Smooth muscle cell (in vitro differentiated cells): ENCODE data around the gene CATSPERB. TPM values are rescaled to one million over a fixed set of nuclear protein-coding genes. Genes with fewer than 3 reads are reported as not detected.

Experiments used
- DNase-seq: peaks from one replicate; lab custom pipeline; 2025; ENCODE audit not compliant: unreplicated experiment; lab: John Stamatoyannopoulos, UW
- H2AFZ ChIP-seq: fragments of 200-600 bp; sonication (generic); 2 replicates; pipeline ENCODE4 v1.6.0; 2016; ENCODE audit warnings: antibody characterized with exemption, low read depth, mild to moderate bottlenecking
- H3F3A ChIP-seq: fragments of 200-600 bp; sonication (generic); 2 replicates; pipeline ENCODE4 v1.6.0; 2017; ENCODE audit warnings: antibody characterized with exemption, low read depth
- H3K27ac ChIP-seq: fragments of 200-600 bp; sonication (generic); 2 replicates; pipeline ENCODE4 v1.5.1; 2016; ENCODE audit warnings: low read depth, mild to moderate bottlenecking
- H3K27me3 ChIP-seq: fragments of 200-600 bp; sonication (generic); 2 replicates; pipeline ENCODE4 v1.6.1; 2016; ENCODE audit warnings: low read depth, mild to moderate bottlenecking
- H3K36me3 ChIP-seq: fragments of 200-600 bp; sonication (generic); 2 replicates; pipeline ENCODE4 v1.5.1; 2016; ENCODE audit warnings: low read depth
- H3K4me1 ChIP-seq: fragments of 200-600 bp; sonication (generic); 2 replicates; pipeline ENCODE4 v1.5.1; 2016; ENCODE audit warnings: low read depth
- H3K4me2 ChIP-seq: fragments of 200-600 bp; sonication (generic); 2 replicates; pipeline ENCODE4 v1.6.0; 2016; ENCODE audit warnings: mild to moderate bottlenecking
- H3K4me3 ChIP-seq: fragments of 200-600 bp; sonication (generic); 2 replicates; pipeline ENCODE4 v1.5.1; 2016; ENCODE audit warnings: mild to moderate bottlenecking
- H3K79me2 ChIP-seq: fragments of 200-600 bp; sonication (generic); 2 replicates; pipeline ENCODE4 v1.6.0; 2016; ENCODE audit warnings: low read depth, mild to moderate bottlenecking
- H3K9ac ChIP-seq: fragments of 200-600 bp; sonication (generic); 2 replicates; pipeline ENCODE4 v1.6.0; 2016; ENCODE audit warnings: low read depth
- H3K9me3 ChIP-seq: fragments of 200-600 bp; sonication (generic); replicated peaks from 2 replicates; pipeline ENCODE4 v1.5.1; 2016; ENCODE audit warnings: low read depth
- H4K20me1 ChIP-seq: fragments of 200-600 bp; sonication (generic); 2 replicates; pipeline ENCODE4 v1.6.0; 2016; ENCODE audit warnings: low read depth
- CTCF ChIP-seq: fragments of 200-600 bp; sonication (generic); IDR thresholded peaks from 2 replicates; pipeline ENCODE4 v1.5.1; 2017; ENCODE audit warnings: borderline replicate concordance, mild to moderate bottlenecking, antibody characterized with exemption; ENCODE audit not compliant: insufficient read depth, poor library complexity, severe bottlenecking
- WGBS: methylation state at CpG from one replicate; pipeline ENCODE4 v1.1.7; 2016; ENCODE audit warnings: low lambda C conversion rate; 5-methylcytosine and 5-hydroxymethylcytosine counted together
- polyA plus RNA-seq: library from polyadenylated mRNA; unstranded; fragments of >200 nt; fragmentation: Nextera tagmentation; extraction: Ambion mirVana; gene quantifications from 2 replicates; pipeline ENCODE4 v1.2.1, GENCODE V29; 2016
- total RNA-seq: library from RNA; depleted of rRNA; stranded (reverse); fragments of >200 nt; gene quantifications from 2 replicates; pipeline ENCODE4 v1.2.3, GENCODE V29; 2014

CATSPERB gene
- total and polyA plus RNA-seq, 2 experiments from 2014 or later: 0.18 TPM; not detected in 1

- DNase-seq: no peak
- Histone ChIP-seq H3K4me1 (no peaks in the 10 kb centered on the region), H2AFZ (no peak overlapping the region), H3K9me3 (no peaks in the 10 kb centered on the region), H3K27me3 (peaks cover 3% of the 10 kb centered on the region), H3K79me2 (no peaks in the 10 kb centered on the region), H3K4me2 (no peak overlapping the region), H3K9ac (no peak overlapping the region), H4K20me1 (no peaks in the 10 kb centered on the region), H3F3A (no peaks in the 10 kb centered on the region), H3K36me3 (no peaks in the 10 kb centered on the region), H3K27ac (no peak overlapping the region), H3K4me3 (no peak overlapping the region)
- TF ChIP-seq CTCF: no peak
- 90% methylated on average over 2 of the region's 2 CpGs for WGBS
These were observed 19.8 kb upstream of the CATSPERB start for GRCh38 chr14:91751719-91752118.

GRCh38 chr14:91750634-91751198, 18.8 kb upstream of the CATSPERB start:
- 96% methylated on average over 3 of the region's 3 CpGs for WGBS
- no peak for DNase-seq
- Histone ChIP-seq H4K20me1 (no peaks in the 10 kb centered on the region), H2AFZ (no peak overlapping the region), H3K27me3 (peaks cover 3% of the 10 kb centered on the region), H3K9me3 (no peaks in the 10 kb centered on the region), H3F3A (no peaks in the 10 kb centered on the region), H3K27ac (no peak overlapping the region), H3K4me1 (no peaks in the 10 kb centered on the region), H3K4me2 (no peak overlapping the region), H3K4me3 (no peak overlapping the region), H3K36me3 (no peaks in the 10 kb centered on the region), H3K9ac (no peak overlapping the region), H3K79me2 (no peaks in the 10 kb centered on the region)
- TF ChIP-seq CTCF: no peak

- no peaks in the 10 kb centered on the region for H3K9me3 ChIP-seq
- H3K27me3 ChIP-seq: peaks cover 3% of the 10 kb centered on the region
- H3K9ac ChIP-seq: no peak overlapping the region
- no peak overlapping the region for H3K4me2 ChIP-seq
- DNase-seq: no peak
- no peaks in the 10 kb centered on the region for H3K36me3 ChIP-seq
- no peaks in the 10 kb centered on the region for H3K4me1 ChIP-seq
- H2AFZ ChIP-seq: no peak overlapping the region
- H3K79me2 ChIP-seq: no peaks in the 10 kb centered on the region
- H3K4me3 ChIP-seq: no peak overlapping the region
- no peaks in the 10 kb centered on the region for H3F3A ChIP-seq
- no peak overlapping the region for H3K27ac ChIP-seq
- no peaks in the 10 kb centered on the region for H4K20me1 ChIP-seq
- WGBS: 79% methylated on average over 2 of the region's 2 CpGs
- no peak for TF ChIP-seq CTCF
These were observed 18.0 kb upstream of the CATSPERB start for GRCh38 chr14:91749868-91750267.

- Histone ChIP-seq H3K4me2 (no peak overlapping the region), H3K4me3 (no peak overlapping the region), H3K9me3 (no peaks in the 10 kb centered on the region), H3K27me3 (peaks cover 3% of the 10 kb centered on the region), H2AFZ (no peak overlapping the region), H3K36me3 (no peaks in the 10 kb centered on the region), H3F3A (no peaks in the 10 kb centered on the region), H3K79me2 (no peaks in the 10 kb centered on the region), H3K27ac (no peak overlapping the region), H4K20me1 (no peaks in the 10 kb centered on the region), H3K4me1 (no peaks in the 10 kb centered on the region), H3K9ac (no peak overlapping the region)
- 94% methylated on average over 2 of the region's 2 CpGs for WGBS
- no peak for DNase-seq
- no peak for TF ChIP-seq CTCF
These were observed 16.2 kb upstream of the CATSPERB start for GRCh38 chr14:91748049-91748448.
